Subcutaneous abdominal adipose tissue (tissue), 5 donors: ENCODE measurements around the gene PRR20D.
"Not testable (repeated sequence)": the region's sequence is repeated elsewhere in the genome, so short reads cannot be mapped to it uniquely, and the experiment has no call there.

Experiments used
- H3K27ac ChIP-seq: one replicate; pipeline ENCODE4 v1.7.0; 2013; ENCODE audit warnings: low read depth, mild to moderate bottlenecking, inconsistent platforms, low read length, moderate library complexity
- H3K27me3 ChIP-seq, 5 donors: one replicate each; pipeline ENCODE4 v1.7.0; 2013; ENCODE audit warnings: low read length in 5 of 5, inconsistent platforms in 1 of 5; ENCODE audit not compliant: control insufficient read depth in 5 of 5, insufficient read depth in 4 of 5
- H3K36me3 ChIP-seq, 5 donors: one replicate each; pipeline ENCODE4 v1.7.0; 2013; ENCODE audit warnings: low read length in 5 of 5; ENCODE audit not compliant: control insufficient read depth in 5 of 5, insufficient read depth in 5 of 5
- H3K4me1 ChIP-seq, 5 donors: one replicate each; pipeline ENCODE4 v1.7.0; 2013; ENCODE audit warnings: low read length in 5 of 5, mild to moderate bottlenecking in 3 of 5, moderate library complexity in 1 of 5; ENCODE audit not compliant: control insufficient read depth in 5 of 5, insufficient read depth in 5 of 5
- H3K4me3 ChIP-seq, 5 donors: one replicate each; pipeline ENCODE4 v1.7.0; 2013; ENCODE audit warnings: low read length in 5 of 5, low read depth in 1 of 5
- H3K9ac ChIP-seq, 5 donors: one replicate each; pipeline ENCODE4 v1.7.0; 2013; ENCODE audit warnings: low read length in 5 of 5, mild to moderate bottlenecking in 4 of 5, moderate library complexity in 3 of 5
- H3K9me3 ChIP-seq, 5 donors: one replicate each; pipeline ENCODE4 v1.7.0; 2013; ENCODE audit warnings: low read length in 5 of 5; ENCODE audit not compliant: control insufficient read depth in 5 of 5
- donor health status: healthy.
- donor health status: healthy.
- donor health status: healthy.
- donor health status: healthy.
- donor health status: healthy.

Gene PRR20D

GRCh38 chr13:57160332-57160731 lies at the start of gene PRR20D:
PRR20D (plus strand) TSS chr13:57160632; CDS start chr13:57161019, 387 bp downstream.
- not testable (repeated sequence) for H3K9ac ChIP-seq, H3K27me3 ChIP-seq, H3K27ac ChIP-seq, H3K9me3 ChIP-seq, H3K4me1 ChIP-seq, H3K36me3 ChIP-seq, H3K4me3 ChIP-seq

- Histone ChIP-seq H3K4me1 (peaks cover 0 to 3% (median 0%) of the 10 kb centered on the region in 5 donors), H3K36me3 (no peaks in the 10 kb centered on the region), H3K9ac (no peak overlapping the region), H3K27ac (no peak overlapping the region), H3K4me3 (no peak overlapping the region), H3K9me3 (peaks cover 0 to 8% (median 5%) of the 10 kb centered on the region in 5 donors), H3K27me3 (no peaks in the 10 kb centered on the region)
Observed at GRCh38 chr13:57114945-57115344, 45.5 kb upstream of the PRR20D start.

GRCh38 chr13:57123681-57124080 lies 36.8 kb upstream of the PRR20D start:
- Histone ChIP-seq H3K9ac (no peak overlapping the region), H3K9me3 (no peaks in the 10 kb centered on the region), H3K27me3 (no peaks in the 10 kb centered on the region), H3K36me3 (no peaks in the 10 kb centered on the region), H3K4me1 (peaks cover 0 to 15% (median 6%) of the 10 kb centered on the region in 5 donors), H3K27ac (peak overlapping the region; percentile 86), H3K4me3 (no peak overlapping the region)

GRCh38 chr13:57128909-57129308 lies 31.5 kb upstream of the PRR20D start:
- Histone ChIP-seq H3K4me1 (peaks cover 0 to 5% (median 4%) of the 10 kb centered on the region in 5 donors), H3K36me3 (no peaks in the 10 kb centered on the region), H3K27me3 (no peaks in the 10 kb centered on the region), H3K9me3 (no peaks in the 10 kb centered on the region), H3K9ac (no peak overlapping the region), H3K4me3 (no peak overlapping the region), H3K27ac (no peak overlapping the region)

GRCh38 chr13:57136093-57136492 lies 24.3 kb upstream of the PRR20D start:
- H3K4me1 ChIP-seq, result peaks cover 0 to 18% (median 0%) of the 10 kb centered on the region in 5 donors
- H3K4me3 ChIP-seq, result peak overlapping the region in 1 of 5 donors; percentile 45
- no peaks in the 10 kb centered on the region for H3K27me3 ChIP-seq

GRCh38 chr13:57137585-57137984 lies 22.8 kb upstream of the PRR20D start:
- no peaks in the 10 kb centered on the region for H3K9me3 ChIP-seq
- H3K9ac ChIP-seq, result no peak overlapping the region
- H3K27me3 ChIP-seq, result no peaks in the 10 kb centered on the region
- H3K27ac ChIP-seq, result no peak overlapping the region
- H3K36me3 ChIP-seq, result no peaks in the 10 kb centered on the region
- H3K4me1 ChIP-seq, result peaks cover 0 to 18% (median 0%) of the 10 kb centered on the region in 5 donors
- no peak overlapping the region for H3K4me3 ChIP-seq

More at GRCh38 chr13:57136093-57136492, 24.3 kb upstream of the PRR20D start:
- Histone ChIP-seq H3K27ac (no peak overlapping the region), H3K36me3 (no peaks in the 10 kb centered on the region), H3K9ac (peak overlapping the region in 1 of 5 donors; percentile 32), H3K9me3 (no peaks in the 10 kb centered on the region)

- Histone ChIP-seq H3K27me3 (no peaks in the 10 kb centered on the region), H3K4me3 (no peak overlapping the region), H3K9ac (no peak overlapping the region), H3K4me1 (peaks cover 0 to 18% (median 0%) of the 10 kb centered on the region in 5 donors), H3K9me3 (no peaks in the 10 kb centered on the region), H3K36me3 (no peaks in the 10 kb centered on the region), H3K27ac (no peak overlapping the region)
Observed at GRCh38 chr13:57138988-57139387, 21.4 kb upstream of the PRR20D start.

- not testable (repeated sequence) for H3K9me3 ChIP-seq, H3K27me3 ChIP-seq, H3K9ac ChIP-seq, H3K36me3 ChIP-seq, H3K4me3 ChIP-seq, H3K27ac ChIP-seq
- H3K4me1 ChIP-seq, result peaks cover 0 to 18% (median 0%) of the 10 kb centered on the region in 5 donors
Observed at GRCh38 chr13:57139781-57140180, 20.7 kb upstream of the PRR20D start.

GRCh38 chr13:57140235-57140968 lies 20.0 kb upstream of the PRR20D start, which contains the start of gene PRR20A:
PRR20A (plus strand) TSS chr13:57140918; CDS start chr13:57141305, 387 bp downstream.
- not testable (repeated sequence) for H3K9me3 ChIP-seq, H3K27me3 ChIP-seq, H3K36me3 ChIP-seq, H3K27ac ChIP-seq, H3K9ac ChIP-seq, H3K4me3 ChIP-seq
- H3K4me1 ChIP-seq, result peaks cover 0 to 15% (median 0%) of the 10 kb centered on the region in 5 donors

GRCh38 chr13:57147188-57147587 lies 13.2 kb upstream of the PRR20D start, which contains the start of gene PRR20B:
PRR20B (plus strand) TSS chr13:57147488; CDS start chr13:57147875, 387 bp downstream.
- not testable (repeated sequence) for H3K27ac ChIP-seq, H3K9me3 ChIP-seq, H3K4me3 ChIP-seq, H3K36me3 ChIP-seq, H3K27me3 ChIP-seq, H3K4me1 ChIP-seq, H3K9ac ChIP-seq
